ENCODE results near the gene IL20RB. TPM values are rescaled to one million over a fixed set of nuclear protein-coding genes. Genes with fewer than 3 reads are reported as not detected.

Gene IL20RB
- total and polyA plus RNA-seq, 2 of the 4 experiments (the other 2 are of a cell fraction): 0.72 to 0.97 TPM

DNA sequence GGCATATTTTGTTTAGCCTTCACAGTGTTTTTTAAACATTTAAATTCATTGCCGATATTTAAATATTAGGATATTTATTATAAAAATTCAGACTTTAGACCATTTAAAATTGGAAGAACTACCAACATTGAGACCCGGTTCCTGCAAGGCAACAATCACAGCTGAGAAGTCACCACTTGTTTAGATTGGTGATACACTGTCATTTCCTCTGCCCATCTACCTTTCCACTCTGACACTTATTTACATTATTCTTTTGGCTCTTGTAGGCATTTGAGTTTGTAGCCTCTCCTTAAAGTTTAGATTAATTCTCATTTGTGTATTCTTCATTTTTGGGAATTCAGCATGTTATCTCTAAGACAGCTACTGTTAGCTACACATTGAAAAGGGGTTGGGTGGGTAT lies 10.3 kb upstream of the IL20RB start:
- no peak overlapping the region for H3K14ac ChIP-seq (replicated peaks; ENCODE audit: low read depth, low read length)
- ATAC-seq (ENCODE audit: low read depth) (no peak), DNase-seq (no peak)
- H2AK9ac ChIP-seq (replicated peaks; ENCODE audit: low read depth, low read length, poor library complexity): no peak overlapping the region
- H3K9me1 ChIP-seq (ENCODE audit: insufficient read depth, low read length): peaks cover 6% of the 10 kb centered on the region; the same call in 1 of the 2 replicates
- peaks cover 3% of the 10 kb centered on the region for H3K36me3 ChIP-seq (ENCODE audit: control insufficient read depth, insufficient read depth, low read length)
- H3K18ac ChIP-seq (ENCODE audit: low read depth, low read length): no peak overlapping the region
- no peak overlapping the region for H4K5ac ChIP-seq (ENCODE audit: low read depth, low read length)
- no peak overlapping the region for H3K4me3 ChIP-seq (ENCODE audit: insufficient read depth, low read depth, low read length)
- no peak overlapping the region for H2BK15ac ChIP-seq (ENCODE audit: low read depth, low read length)
- no peaks in the 10 kb centered on the region for H3K27me3 ChIP-seq (ENCODE audit: control insufficient read depth, insufficient read depth, low read length)
- no peak overlapping the region for H4K8ac ChIP-seq (ENCODE audit: low read depth in 2 of 2, low read length in 2 of 2)
- H3K56ac ChIP-seq (ENCODE audit: extremely low read depth, insufficient read depth, low read length): no peak overlapping the region
- ChIA-PET POLR2A (ENCODE audit: unreplicated experiment) (no interaction called here), CTCF (interaction anchor here (0.5 to 1.2 kb wide), 5 partner anchors 10 to 555 kb away, joined by 3 to 5 read pairs (median 4); partner anchors contain the start of gene IL20RB)
- H3K9me3 ChIP-seq (ENCODE audit: control insufficient read depth, insufficient read depth, low read length): no peaks in the 10 kb centered on the region
- no peak overlapping the region for H2AK5ac ChIP-seq (ENCODE audit: low read depth, low read length)
- no peak overlapping the region for H3K4ac ChIP-seq (ENCODE audit: low read depth, low read length)
- dilution Hi-C loops (cut with HindIII; ENCODE audit: low sequenced_read_pairs, unreplicated experiment) (no loop called here), in situ Hi-C loops (cut with MboI; ENCODE audit: low sequenced_read_pairs) (no loop called here), intact Hi-C loops (cut with micrococcal nuclease) (no loop called here)
- no peak for TF ChIP-seq MAFK (IDR thresholded peaks at IDR 0.05; ENCODE audit: low read depth, low read length)
- no peak for TF ChIP-seq FOS (IDR thresholded peaks at IDR 0.05; ENCODE audit: low read depth, low read length)
- TF ChIP-seq, protein P1, sequence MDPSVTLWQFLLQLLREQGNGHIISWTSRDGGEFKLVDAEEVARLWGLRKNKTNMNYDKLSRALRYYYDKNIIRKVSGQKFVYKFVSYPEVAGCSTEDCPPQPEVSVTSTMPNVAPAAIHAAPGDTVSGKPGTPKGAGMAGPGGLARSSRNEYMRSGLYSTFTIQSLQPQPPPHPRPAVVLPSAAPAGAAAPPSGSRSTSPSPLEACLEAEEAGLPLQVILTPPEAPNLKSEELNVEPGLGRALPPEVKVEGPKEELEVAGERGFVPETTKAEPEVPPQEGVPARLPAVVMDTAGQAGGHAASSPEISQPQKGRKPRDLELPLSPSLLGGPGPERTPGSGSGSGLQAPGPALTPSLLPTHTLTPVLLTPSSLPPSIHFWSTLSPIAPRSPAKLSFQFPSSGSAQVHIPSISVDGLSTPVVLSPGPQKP (IDR thresholded peaks at IDR 0.05; ENCODE audit: borderline replicate concordance, low read depth, low read length): no peak
- no peak for TF ChIP-seq RFX5 (IDR thresholded peaks at IDR 0.05; ENCODE audit: low read depth, low read length)
- H3K4me2 ChIP-seq (ENCODE audit: low read depth, low read length): no peak overlapping the region
- H4K91ac ChIP-seq (ENCODE audit: insufficient read depth, low read depth, low read length): no peak overlapping the region
- H3K27ac ChIP-seq (ENCODE audit: insufficient read depth, low read length): no peak overlapping the region
- peaks cover 25 to 44% of the 10 kb centered on the region in 2 experiments for H3K79me1 ChIP-seq (ENCODE audit: low read depth in 1 of 2, low read length in 2 of 2)
- no peak overlapping the region for H2AFZ ChIP-seq (replicated peaks; ENCODE audit: low read length, poor library complexity)
- no CpG with 5 or more reads among the region's 2 CpGs for WGBS, 2 experiments (ENCODE audit: extremely low coverage in 2 of 2, insufficient read length in 1 of 2)
- no peak overlapping the region for H2BK120ac ChIP-seq (ENCODE audit: low read depth, low read length)
- H2BK20ac ChIP-seq (ENCODE audit: low read depth, low read length): no peak overlapping the region
- H4K20me1 ChIP-seq (ENCODE audit: insufficient read depth, low read length): peaks cover 5% of the 10 kb centered on the region
- H3K4me1 ChIP-seq (ENCODE audit: control insufficient read depth, insufficient read depth, low read length): peaks cover 3% of the 10 kb centered on the region
- no TSS peak for BruUV-seq (replicated peaks)
- no peak overlapping the region for H2BK5ac ChIP-seq (ENCODE audit: low read depth, low read length, poor library complexity, severe bottlenecking)
- H3K9ac ChIP-seq (ENCODE audit: low read depth, low read length): no peak overlapping the region
- H3K23ac ChIP-seq (ENCODE audit: low read depth, low read length): no peak overlapping the region; the same call in 1 of the 2 replicates

Data from IMR-90 (cell line).